Cardiac muscle cell (in vitro differentiated cells and primary cell): ENCODE measurements around the gene FOXP4. TPM values are rescaled to one million over a fixed set of nuclear protein-coding genes. Genes with fewer than 3 reads are reported as not detected.
A peak's percentile ranks its signal among the peaks of the same experiment; 100 is the strongest.

Experiments used
- DNase-seq, 2 donors: peaks; one replicate each; pipeline versions ENCODE4 v3.0.0 to v3.0.0-alpha.2; 2010 to 2017; ENCODE audit warnings: low read depth in 1 of 2, low spot score in 1 of 2
- H3K27ac ChIP-seq: fragments of 200-600 bp; sonication (generic); 2 replicates; pipeline ENCODE4 v1.5.1; 2016
- H3K27me3 ChIP-seq: fragments of 200-600 bp; sonication (generic); 2 replicates; pipeline ENCODE4 v1.6.0; 2016; ENCODE audit warnings: control low read depth
- H3K36me3 ChIP-seq: fragments of 200-600 bp; sonication (generic); 2 replicates; pipeline ENCODE4 v1.5.1; 2016; ENCODE audit warnings: control low read depth
- H3K4me1 ChIP-seq: fragments of 200-600 bp; sonication (generic); 2 replicates; pipeline ENCODE4 v1.8.1; 2017; ENCODE audit warnings: low read depth, mild to moderate bottlenecking, mixed run types
- H3K4me3 ChIP-seq: fragments of 200-600 bp; sonication (generic); 2 replicates; pipeline ENCODE4 v1.5.1; 2016; ENCODE audit warnings: mild to moderate bottlenecking
- H3K9me3 ChIP-seq: fragments of 200-600 bp; sonication (generic); 2 replicates; pipeline ENCODE4 v1.5.1; 2017; ENCODE audit warnings: low read depth, mild to moderate bottlenecking, control low read depth
- CTCF ChIP-seq: IDR thresholded peaks from 2 replicates; pipeline ENCODE4 v1.5.1; 2012; ENCODE audit warnings: low read depth, mild to moderate bottlenecking, low read length
- polyA plus RNA-seq: library from polyadenylated mRNA; unstranded; fragments of >200 nt; fragmentation: Nextera tagmentation; extraction: Ambion mirVana; gene quantifications from 2 replicates; pipeline ENCODE4 v1.2.1, GENCODE V29; 2016
- total RNA-seq: library from RNA; depleted of rRNA; stranded (reverse); fragments of >200 nt; gene quantifications from 2 replicates; pipeline ENCODE4 v1.2.3, GENCODE V29; 2016

FOXP4 gene
- total and polyA plus RNA-seq, 2 experiments from 2014 or later = 29.0 to 42.5 TPM

GRCh38 chr6:41573985-41574384, 27.8 kb downstream of the FOXP4 start:
- no peaks in the 10 kb centered on the region for H3K9me3 ChIP-seq
- H3K27me3 ChIP-seq = no peaks in the 10 kb centered on the region
- no peak overlapping the region for H3K27ac ChIP-seq
- DNase-seq = no peak
- H3K36me3 ChIP-seq = no peaks in the 10 kb centered on the region
- no peak overlapping the region for H3K4me3 ChIP-seq
- peaks cover 46% of the 10 kb centered on the region for H3K4me1 ChIP-seq
- no peak for TF ChIP-seq CTCF

GRCh38 chr6:41575598-41575997, 29.4 kb downstream of the FOXP4 start:
- no peak overlapping the region for H3K27ac ChIP-seq
- H3K4me3 ChIP-seq = no peak overlapping the region
- H3K36me3 ChIP-seq = no peaks in the 10 kb centered on the region
- no peak for TF ChIP-seq CTCF
- H3K27me3 ChIP-seq = no peaks in the 10 kb centered on the region
- no peaks in the 10 kb centered on the region for H3K9me3 ChIP-seq
- DNase-seq = no peak
- peaks cover 37% of the 10 kb centered on the region for H3K4me1 ChIP-seq

- Histone ChIP-seq H3K4me1 (peaks cover 31% of the 10 kb centered on the region), H3K36me3 (no peaks in the 10 kb centered on the region), H3K4me3 (no peak overlapping the region), H3K27me3 (no peaks in the 10 kb centered on the region), H3K27ac (no peak overlapping the region), H3K9me3 (no peaks in the 10 kb centered on the region)
- DNase-seq = no peak
- TF ChIP-seq CTCF = no peak
Observed at GRCh38 chr6:41576667-41577066, 30.5 kb downstream of the FOXP4 start.

GRCh38 chr6:41577356-41578216, 31.4 kb downstream of the FOXP4 start:
- DNase-seq = peak; percentile 23 to 39
- no peaks in the 10 kb centered on the region for H3K27me3 ChIP-seq
- H3K4me3 ChIP-seq = no peak overlapping the region
- H3K9me3 ChIP-seq = no peaks in the 10 kb centered on the region
- peak overlapping the region; percentile 86 for H3K27ac ChIP-seq
- peaks cover 31% of the 10 kb centered on the region for H3K4me1 ChIP-seq
- no peaks in the 10 kb centered on the region for H3K36me3 ChIP-seq
- no peak for TF ChIP-seq CTCF

- Histone ChIP-seq H3K4me3 (no peak overlapping the region), H3K36me3 (no peaks in the 10 kb centered on the region)
Observed at GRCh38 chr6:41578217-41579087, 32.3 kb downstream of the FOXP4 start.

More at GRCh38 chr6:41578217-41579087, 32.3 kb downstream of the FOXP4 start:
- peak overlapping the region; percentile 86 for H3K27ac ChIP-seq
- no peaks in the 10 kb centered on the region for H3K9me3 ChIP-seq
- H3K27me3 ChIP-seq = no peaks in the 10 kb centered on the region
- peak; percentile 48 to 57 for DNase-seq
- H3K4me1 ChIP-seq = peaks cover 35% of the 10 kb centered on the region
- TF ChIP-seq CTCF = no peak
